ENCODE measurements around the gene TK1.

GRCh38 chr17:78130090-78130436, 56.8 kb downstream of the TK1 start:
- no peak for TF ChIP-seq CTCF (IDR thresholded peaks at IDR 0.05; ENCODE audit: low read length)
- TF ChIP-seq EZH2 (optimal IDR thresholded peaks at IDR 0.05; ENCODE audit: low read depth, low read length) = no peak
